Tongue (tissue), 2 donors: Measurements from ENCODE around the gene SPIRE1. TPM values are rescaled to one million over a fixed set of nuclear protein-coding genes. Genes with fewer than 3 reads are reported as not detected.
"Not testable (repeated sequence)": the region's sequence is repeated elsewhere in the genome, so short reads cannot be mapped to it uniquely, and the experiment has no call there.

Source experiments
- DNase-seq: peaks from one replicate; pipeline ENCODE4 v3.0.0-alpha.2; 2015
- total RNA-seq: library from RNA; depleted of rRNA; stranded (reverse); fragments of >200 nt; gene quantifications from one replicate; pipeline ENCODE4 v1.2.3, GENCODE V29; 2014

SPIRE1 gene
- total RNA-seq, 1 donor from 2014 or later = 31.7 TPM

DNA sequence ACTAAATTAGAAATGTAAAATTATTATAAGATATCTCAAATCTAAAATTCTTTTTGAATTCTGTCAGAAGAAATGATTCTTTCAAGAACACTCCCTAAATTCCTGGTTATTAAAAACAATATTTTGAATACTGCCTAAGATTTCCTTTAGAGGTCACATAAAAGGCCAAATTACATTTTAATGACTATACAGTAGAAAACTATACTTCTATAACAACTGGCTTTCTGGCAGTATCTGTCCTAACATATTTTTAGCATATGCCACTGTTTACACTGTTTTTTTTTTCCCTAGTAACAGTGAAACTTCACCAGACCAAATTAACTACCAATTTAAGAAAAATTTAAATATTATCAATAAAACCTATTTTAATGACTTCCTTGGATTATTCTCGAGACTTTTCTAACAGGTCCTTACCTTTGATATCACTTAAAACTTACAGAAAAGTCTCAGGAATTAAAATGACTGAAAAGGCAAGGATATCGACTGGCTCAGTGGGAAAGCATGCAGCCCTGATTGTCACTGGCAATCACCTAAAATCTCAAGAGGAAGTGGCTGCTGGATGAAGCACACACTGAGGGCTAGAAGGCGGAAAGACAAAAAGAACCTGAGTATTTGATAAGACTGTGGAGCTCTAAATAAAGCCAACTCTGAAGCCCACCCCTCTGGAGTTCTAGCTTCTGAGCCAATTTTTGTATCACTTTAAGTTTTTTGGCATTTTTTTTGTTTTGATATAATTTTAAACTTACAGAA, 59.6 kb downstream of the SPIRE1 start:
- no peak for DNase-seq

DNA sequence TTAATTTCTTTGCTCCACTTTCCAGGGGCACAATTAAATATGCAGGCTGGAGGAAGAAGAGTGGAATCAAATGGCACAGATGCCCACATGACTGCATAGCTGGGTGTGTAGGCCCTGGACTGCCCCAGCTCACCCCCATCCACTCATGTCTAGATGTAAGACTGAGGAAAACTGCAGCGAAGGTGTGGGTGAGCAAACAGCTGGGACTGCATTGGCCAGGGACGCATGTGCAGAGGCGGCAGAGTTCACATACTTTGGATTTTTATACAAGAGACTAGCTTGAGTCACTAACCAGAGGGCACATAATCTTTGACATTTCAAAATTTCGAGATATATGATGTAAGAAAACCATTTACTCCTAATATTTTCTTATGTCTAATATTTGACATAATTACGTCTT, 60.1 kb downstream of the SPIRE1 start:
- peak; percentile 28 for DNase-seq

DNA sequence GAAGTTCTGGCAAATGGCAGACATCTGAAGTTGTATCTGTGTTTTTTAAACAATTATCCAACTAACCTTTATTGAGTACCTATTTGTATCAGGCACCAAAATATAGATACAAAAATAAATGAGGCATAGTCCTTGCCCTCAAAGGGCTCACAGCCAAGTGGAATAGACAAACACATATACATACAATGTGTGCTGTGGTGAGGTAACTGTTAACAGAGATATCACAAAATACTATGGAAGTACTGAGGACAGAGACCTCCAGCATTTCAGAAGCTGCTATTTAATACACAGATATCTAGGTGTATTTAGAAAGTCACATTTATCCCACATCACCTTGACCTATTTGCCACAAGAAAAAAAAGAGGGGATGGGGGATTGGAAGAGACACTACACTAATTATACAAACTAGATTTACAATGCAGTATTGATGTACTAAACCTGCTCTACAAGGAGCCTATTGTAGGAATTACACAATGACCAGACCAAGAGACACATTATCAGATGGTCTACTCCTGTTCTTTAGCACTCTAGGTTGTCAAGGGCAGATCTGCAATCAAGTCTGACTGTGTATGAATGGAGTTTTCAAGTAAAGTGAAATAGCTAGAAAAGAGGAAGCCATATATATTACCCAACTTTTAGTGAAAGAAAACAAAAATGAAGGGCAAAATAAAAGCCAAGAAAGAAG, 62.2 kb downstream of the SPIRE1 start:
- DNase-seq = no peak

DNA sequence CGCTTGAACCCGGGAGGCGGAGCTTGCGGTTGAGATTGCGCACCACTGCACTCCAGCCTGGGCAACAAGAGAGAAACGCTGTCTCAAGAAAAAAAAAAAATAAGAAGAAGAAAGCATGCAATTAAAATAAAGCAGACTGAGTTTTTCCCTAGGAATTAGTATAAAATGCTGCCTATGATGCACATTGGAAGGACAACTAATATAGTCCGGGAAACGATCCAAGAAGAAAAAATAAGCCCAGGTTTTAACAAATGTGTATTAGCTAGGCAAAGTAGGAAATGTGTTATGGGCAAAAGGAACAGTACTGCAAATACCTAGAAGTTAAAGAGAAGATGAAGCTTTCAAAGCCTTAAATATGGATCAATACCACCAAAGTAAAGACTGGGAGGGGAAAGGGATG, 64.0 kb downstream of the SPIRE1 start:
- DNase-seq = peak; percentile 28

DNA sequence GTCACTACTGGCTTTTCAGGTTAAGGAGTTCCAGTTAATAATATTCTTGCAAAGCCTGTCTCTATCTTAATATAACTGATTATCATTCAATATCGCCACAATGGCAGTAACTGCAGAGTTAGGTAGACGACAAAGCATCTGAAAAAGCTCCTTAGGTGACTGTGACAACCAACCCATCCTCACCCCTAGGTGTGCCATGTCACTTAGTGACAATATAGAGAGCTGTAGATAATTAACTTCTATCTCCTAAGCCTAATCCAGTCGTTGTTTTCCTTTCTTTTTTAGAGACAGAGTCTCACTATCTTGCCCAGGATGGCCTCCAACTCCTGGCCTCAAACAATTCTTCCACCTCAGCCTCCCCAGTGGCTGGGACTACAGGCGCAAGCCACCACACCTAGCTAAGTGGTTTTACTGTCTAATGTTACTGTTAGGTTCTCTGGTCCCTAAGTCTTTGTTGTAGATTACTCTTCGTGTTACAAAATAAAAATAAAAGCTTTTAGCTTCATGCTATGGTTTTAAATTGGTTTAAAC, 65.2 kb downstream of the SPIRE1 start:
- no peak for DNase-seq

DNA sequence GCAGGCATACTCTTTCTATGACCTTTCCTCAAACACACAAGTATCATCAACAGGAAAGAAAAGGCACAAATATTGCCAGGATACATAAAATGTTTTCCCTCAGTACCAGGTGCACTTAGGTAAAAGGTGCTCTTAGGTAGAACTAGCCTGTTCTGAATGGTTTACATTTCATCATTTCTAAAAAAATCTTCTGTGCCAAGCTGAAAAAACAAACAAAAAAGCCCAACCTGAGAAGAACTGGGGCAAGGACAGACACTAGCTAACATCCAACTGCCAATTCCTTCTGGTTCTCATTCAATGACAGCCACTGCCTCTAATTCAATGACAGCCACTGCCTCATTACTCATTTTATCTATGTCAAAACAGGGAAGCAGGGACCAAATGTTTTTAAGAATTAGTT, 68.5 kb downstream of the SPIRE1 start:
- DNase-seq = no peak

DNA sequence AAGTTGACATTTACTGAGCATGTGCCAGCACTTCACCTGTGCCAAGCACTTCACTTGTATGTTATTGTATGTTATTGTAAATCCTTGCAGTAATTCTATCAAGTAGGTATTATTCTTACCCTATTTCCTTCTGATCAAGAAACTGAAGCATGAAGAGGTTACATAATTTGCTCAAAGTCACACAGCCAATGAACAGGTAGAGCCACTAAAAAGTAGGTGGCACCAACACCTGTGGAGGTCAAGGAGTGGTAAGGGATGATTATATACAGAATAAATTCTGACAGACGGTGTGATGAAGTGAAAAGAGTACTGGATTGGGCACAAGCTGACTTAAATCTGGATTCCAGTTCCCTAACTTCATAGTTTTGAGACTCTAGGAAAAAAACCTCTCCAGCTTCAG, 71.0 kb downstream of the SPIRE1 start:
- no peak for DNase-seq

DNA sequence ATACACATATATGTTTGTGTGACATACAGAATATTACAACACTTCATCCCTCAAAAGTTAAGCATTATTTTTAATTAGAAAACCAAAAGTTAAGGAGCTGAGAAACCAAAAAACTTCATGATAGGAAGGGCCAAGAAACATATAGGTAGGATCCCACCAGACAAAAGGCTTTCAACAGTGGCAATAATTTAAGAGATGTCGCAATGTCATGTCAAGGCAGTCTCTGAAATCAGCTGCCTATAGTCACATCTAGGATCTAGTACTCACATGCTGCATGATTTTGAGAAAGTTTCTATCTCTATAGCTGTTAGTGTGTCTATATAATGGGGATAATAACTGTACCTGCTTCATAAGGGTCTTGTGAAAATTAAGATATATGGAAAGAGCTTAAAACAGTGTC, 72.7 kb downstream of the SPIRE1 start:
- DNase-seq = no peak

DNA sequence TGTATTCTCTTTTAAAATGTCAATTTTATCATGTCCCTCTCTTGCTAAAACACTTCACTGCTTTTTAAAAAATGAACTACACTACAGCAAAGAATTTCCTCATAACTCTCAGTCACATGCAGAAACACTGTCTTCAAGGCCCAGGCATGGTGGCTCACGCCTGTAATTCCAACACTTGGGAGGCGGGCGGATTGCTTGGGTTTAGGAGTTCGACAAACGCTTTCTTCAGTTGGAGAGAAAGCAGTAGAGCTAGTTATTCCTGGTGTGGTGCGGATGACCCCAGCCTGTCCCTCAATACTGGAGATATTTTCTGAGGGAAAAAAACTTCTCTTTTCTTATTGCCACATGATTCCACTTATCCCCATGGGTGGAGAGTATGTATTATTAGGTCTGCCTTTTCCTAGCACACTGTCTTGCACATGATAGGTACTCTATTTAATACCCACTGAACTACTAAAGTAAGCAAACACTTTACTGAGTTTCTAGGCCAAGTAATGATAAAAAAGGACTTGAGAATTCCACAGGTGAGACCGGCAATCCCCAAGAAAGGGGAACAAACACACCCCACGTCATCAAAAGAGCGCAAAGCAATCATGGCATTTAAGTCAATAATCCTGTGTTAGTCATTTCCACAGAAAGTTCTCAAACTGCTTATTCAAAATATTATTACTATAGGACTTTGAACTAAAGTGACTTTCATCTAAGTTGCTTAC, 77.1 kb downstream of the SPIRE1 start:
- DNase-seq = no peak

DNA sequence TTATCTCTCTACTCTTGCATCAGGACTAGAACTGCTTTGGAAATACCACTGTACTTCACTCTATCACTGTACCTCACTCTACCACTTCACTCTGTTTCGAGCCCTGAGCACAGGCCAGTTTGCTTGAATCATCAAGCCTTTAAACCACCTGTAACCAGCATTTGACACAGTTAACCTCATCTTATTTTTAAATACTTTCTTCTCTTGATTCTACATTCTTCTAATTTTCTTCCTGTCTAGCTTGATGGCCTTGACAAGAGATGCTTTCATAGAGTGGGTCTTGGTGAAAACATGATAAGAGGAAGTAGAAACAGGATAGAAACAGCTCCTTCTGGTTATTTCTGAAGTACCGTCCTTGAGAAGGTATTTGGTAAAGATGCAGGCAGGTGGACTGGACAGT, 78.1 kb downstream of the SPIRE1 start:
- no peak for DNase-seq

DNA sequence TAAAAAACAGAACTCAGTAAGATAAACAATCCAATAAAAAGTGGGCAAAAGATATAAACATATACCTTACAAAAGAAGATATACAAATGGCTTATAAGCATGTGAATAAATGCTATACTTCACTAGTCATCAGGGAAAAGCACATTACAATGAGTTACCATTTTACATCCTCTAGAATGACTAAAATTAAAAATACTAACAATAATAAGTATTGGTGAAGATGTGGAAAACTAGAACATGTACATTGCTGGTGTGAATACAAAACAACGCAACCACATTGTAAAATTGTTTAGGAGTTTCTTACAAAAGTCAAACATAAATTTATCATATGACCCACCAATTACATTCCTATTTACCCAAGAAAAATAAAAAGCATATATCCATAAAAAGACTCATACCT, 80.1 kb downstream of the SPIRE1 start:
- DNase-seq = no peak

DNA sequence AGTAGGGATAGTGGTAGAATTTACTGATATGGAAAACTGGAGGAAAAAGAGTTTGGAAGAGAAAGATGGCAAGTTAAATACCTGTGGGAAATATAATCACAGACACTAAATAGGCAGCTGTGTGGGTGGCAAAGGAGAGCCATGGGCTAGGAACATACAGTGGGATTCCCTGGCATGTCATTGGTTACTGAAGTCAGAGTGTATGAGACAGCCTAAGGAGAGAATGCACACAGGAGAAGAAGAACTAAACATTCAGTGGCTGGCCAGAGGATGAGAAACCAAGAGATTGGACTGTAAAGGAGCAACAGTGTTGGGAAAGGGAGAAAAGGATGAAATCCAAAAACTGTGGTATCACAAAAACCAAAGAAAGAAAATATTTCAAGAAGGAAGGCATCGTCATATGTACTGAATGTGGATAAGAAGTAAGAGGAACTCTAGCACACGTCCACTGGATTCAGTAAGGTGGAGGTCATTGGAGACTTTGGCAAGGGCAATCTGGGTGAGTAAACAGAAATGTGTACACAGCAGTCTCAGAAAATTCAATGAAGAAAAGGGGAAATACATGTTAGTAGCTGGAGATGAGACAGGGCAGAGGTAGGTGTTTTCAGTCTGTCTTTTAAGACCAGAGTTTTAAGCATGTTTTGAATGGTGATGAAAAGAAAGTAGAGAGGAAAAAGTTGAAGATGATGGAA, 83.3 kb downstream of the SPIRE1 start:
- no peak for DNase-seq

DNA sequence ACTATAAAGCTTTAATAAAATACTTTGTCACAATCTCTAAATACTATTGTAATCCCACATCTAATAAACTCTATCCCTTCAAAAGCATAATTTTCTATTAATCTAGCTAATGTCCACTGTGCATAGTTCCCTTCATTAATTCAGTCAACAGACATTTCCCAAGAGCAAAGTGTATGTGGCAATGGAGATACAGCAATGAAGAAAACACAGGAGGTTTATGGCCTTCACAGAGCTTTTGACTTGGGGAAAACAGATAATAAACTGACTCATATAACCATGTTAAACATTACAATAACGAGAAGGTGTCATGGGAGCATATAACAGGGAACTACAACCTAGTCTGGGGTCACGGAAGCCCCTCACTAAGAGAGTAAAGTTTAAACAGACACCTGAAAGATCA, 86.3 kb downstream of the SPIRE1 start:
- DNase-seq = no peak

DNA sequence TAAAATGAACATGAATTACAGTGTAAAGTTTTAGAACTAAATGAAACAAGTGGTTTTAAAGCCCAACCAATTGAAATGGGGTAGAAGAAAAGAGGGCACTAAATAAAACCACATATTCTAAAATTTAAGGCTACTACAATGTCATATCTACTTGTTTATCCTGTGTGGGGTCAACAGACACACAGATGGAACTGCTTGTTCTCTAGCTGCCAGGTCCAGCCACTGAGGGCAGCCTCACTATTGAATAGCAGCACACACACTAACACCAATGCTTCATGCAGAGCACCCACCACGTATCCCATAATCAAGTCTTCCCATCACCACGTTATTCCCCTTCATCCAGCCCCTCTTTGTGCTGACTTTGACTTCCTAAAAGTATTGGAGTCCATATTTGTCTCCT, 88.1 kb downstream of the SPIRE1 start:
- DNase-seq = no peak

DNA sequence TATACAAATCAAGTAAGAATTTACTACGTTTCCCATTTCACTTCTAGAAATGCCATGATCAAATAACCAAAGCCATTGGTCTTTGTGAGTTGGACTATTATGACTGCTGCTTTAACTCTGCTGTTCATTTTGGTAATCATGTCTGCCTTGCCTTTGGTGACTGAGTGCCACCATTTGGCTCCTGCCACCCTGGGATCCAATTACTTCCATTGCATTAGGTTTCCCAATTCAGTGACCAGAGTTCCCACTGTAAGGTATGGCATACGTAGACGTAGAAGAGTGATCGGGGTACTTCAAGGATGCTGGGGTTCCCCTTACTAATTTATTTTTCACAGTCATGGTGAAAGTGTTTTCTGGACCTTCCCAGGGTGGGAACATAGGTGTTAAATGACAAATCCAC, 90.1 kb downstream of the SPIRE1 start:
- no peak for DNase-seq

DNA sequence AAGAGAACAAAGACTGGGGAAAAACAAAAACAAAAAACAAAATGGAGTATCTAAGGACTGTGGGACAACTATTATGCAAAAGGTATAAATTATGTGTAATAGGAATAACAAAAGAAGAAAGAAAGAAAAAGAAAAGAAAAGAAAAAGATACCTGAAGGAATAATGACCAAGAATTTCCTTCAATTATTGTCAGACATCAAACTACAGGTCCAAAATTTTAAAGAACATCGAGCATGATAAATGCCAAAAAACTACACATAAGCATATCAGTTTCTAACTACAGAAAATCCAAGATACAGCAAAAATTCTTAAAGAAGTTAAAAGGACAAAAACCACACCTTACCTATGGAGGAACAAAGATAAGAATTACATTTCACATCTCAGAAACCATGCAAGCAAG, 93.0 kb downstream of the SPIRE1 start:
- no peak for DNase-seq

DNA sequence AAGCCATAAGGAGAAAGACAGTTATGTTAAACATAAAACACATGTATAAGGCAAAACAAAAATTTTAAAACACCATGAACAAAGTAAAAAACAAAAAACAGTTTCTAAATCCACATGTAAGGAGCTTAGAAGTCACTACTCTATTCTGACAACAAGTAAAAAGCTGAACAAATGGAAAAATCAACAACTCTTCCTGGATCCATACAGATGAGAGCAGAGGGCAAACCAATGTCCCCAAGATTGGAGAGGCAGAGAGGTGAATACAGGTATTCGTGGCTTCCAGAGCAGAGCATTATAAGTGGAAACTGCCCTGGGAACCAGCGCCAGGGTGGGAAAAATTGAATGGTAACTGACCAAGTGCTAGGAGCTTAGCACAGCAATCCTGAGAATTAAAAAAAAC, 93.5 kb downstream of the SPIRE1 start:
- no peak for DNase-seq

DNA sequence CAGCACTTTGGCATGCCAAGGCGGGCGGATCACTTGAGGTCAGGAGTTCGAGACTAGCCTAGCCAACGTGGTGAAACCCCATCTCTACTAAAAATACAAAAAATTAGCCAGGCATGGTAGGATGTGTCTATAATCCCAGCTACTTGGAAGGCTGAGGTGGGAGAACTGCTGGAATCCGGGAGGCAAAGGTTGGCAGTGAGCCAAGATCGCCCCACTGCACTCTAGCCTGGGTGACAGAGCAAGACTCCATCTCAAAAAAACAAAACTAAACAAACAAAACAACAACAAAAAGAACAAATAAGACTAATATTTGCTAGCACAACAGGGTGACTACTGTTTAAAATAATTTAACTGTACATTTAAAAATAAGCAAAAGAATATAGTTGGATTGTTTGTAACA, 97.3 kb downstream of the SPIRE1 start:
- not testable (repeated sequence) for DNase-seq

DNA sequence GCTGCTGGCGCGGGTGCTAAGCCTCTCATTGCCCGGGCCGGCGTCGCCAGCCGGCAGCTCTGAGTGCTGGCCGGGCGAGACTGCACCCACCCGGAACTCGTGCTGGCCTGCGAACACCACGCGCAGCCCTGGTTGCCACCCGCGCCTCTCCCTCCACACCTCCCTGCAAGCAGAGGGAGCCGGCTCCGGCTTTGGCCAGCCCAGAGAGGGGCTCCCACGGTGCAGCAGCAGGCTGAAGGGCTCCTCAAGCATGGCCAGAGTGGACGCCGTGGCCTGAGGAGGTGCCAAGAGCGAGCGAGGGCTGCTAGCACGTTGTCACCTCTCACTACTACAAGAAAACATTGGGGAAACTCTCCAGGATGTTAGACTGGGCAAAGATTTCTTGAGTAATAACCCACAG, 98.6 kb downstream of the SPIRE1 start:
- no peak for DNase-seq

DNA sequence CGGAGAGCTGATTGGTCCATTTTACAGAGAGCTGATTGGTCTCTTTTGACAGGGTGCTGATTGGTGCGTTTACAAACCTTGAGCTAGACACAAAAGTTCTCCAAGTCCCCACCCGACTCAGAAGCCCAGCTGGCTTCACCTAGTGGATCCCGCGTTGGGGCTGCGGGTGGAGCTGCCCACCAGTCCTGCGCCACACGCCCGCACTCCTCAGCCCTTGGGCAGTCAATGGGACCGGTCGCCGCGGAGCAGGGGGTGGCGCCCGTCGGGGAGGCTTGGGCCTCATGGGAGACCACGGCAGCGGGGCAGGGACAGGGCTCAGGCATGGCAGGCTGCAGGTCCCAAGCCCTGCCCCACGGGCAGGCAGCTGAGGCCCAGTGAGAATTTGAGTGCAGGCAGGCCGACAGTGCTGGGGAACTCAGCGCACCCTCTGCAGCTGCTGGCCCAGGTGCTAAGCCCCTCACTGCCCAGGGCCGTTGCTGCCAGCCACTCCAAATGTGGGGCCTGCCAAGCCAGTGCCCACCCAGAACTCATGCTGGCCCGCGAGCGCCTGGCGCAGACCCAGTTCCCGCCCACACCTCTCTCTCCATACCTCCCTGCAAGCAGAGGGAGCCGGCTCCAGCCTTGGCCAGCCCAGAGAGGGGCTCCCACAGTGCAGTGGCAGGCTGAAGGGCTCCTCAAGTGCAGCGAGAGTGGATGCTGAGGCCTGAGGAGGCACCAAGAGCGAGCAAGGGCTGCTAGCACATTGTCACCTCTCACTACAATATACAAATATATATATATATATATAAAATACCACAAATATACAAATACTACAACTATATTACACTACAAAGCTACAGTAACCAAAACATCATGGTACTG, 100.7 kb downstream of the SPIRE1 start:
- no peak for DNase-seq

DNA sequence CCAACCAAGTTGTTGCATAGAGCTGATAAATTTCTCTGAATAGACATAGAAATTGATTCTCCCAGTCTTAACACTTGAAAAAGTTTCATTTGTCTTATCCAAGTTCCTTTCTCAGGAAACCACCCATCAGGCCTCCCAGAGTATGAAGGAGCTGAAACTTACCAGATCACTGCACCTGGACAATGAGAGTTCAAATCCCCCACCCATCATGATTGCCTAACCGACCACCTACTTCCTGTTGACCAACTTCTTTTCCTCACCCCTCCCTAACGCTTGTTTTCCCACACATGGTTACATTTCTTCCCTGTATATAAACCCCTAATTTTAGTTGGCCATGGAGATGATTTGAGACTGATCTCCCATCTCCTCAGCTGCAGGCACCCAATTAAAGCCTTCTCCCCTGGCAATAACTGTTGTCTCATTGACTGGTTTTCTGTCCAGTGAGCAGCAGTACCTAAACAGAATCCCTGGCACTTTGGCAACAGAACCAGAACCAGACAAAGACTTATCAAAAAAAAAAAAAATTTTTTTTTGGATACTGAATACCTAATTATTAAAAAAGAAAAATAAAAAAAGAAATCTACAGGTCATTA, 103.0 kb downstream of the SPIRE1 start:
- no peak for DNase-seq
